Fibroblast of lung (primary cell): ENCODE measurements around the gene PRCP. TPM values are rescaled to one million over a fixed set of nuclear protein-coding genes. Genes with fewer than 3 reads are reported as not detected.

Experiments
- DNase-seq, 2 donors: peaks; one replicate each; pipeline versions ENCODE4 v3.0.0 to v3.0.0-alpha.2; 2010; ENCODE audit warnings: low read depth in 2 of 2
- H2AFZ ChIP-seq: 2 replicates; pipeline ENCODE4 v1.5.1; 2012; ENCODE audit warnings: low read length, control low read depth, inconsistent platforms
- H3K27ac ChIP-seq: 2 replicates; pipeline ENCODE4 v1.5.1; 2011; ENCODE audit warnings: low read length, control low read depth; ENCODE audit not compliant: insufficient read depth
- H3K27me3 ChIP-seq: 2 replicates; pipeline ENCODE4 v1.5.1; 2011; ENCODE audit warnings: mild to moderate bottlenecking, low read length; ENCODE audit not compliant: control insufficient read depth, insufficient read depth
- H3K36me3 ChIP-seq: 2 replicates; pipeline ENCODE4 v1.5.1; 2011; ENCODE audit warnings: low read length; ENCODE audit not compliant: control insufficient read depth, insufficient read depth
- H3K4me1 ChIP-seq: 2 replicates; pipeline ENCODE4 v1.5.1; 2011; ENCODE audit warnings: low read length; ENCODE audit not compliant: control insufficient read depth, insufficient read depth; ENCODE audit errors: extremely low read depth
- H3K4me2 ChIP-seq: 2 replicates; pipeline ENCODE4 v1.5.1; 2011; ENCODE audit warnings: low read length, control low read depth; ENCODE audit not compliant: insufficient read depth; ENCODE audit errors: extremely low read depth
- H3K4me3 ChIP-seq, 4 experiments: fragments of 200-600 bp in 1 of 4; sonication (generic) in 1 of 4; replicated peaks in 1 of 4; 2 replicates each; pipeline ENCODE4 v1.5.1; 2011 to 2016; ENCODE audit warnings: low read length in 4 of 4, low read depth in 3 of 4, mild to moderate bottlenecking in 3 of 4, control low read depth in 2 of 4, inconsistent platforms in 1 of 4, mixed read lengths in 1 of 4; ENCODE audit not compliant: insufficient read depth in 1 of 4; ENCODE audit errors: control extremely low read depth in 1 of 4
- H3K79me2 ChIP-seq: 2 replicates; pipeline ENCODE4 v1.5.1; 2012; ENCODE audit warnings: mild to moderate bottlenecking, low read length, inconsistent platforms; ENCODE audit not compliant: control insufficient read depth, insufficient read depth
- H3K9ac ChIP-seq: 2 replicates; pipeline ENCODE4 v1.5.1; 2011; ENCODE audit warnings: mild to moderate bottlenecking, low read length, control low read depth; ENCODE audit not compliant: insufficient read depth
- H3K9me3 ChIP-seq: 2 replicates; pipeline ENCODE4 v1.5.1; 2012; ENCODE audit warnings: low read depth, low read length; ENCODE audit not compliant: control insufficient read depth, insufficient read depth
- H4K20me1 ChIP-seq: 2 replicates; pipeline ENCODE4 v1.5.1; 2011; ENCODE audit warnings: low read length; ENCODE audit not compliant: control insufficient read depth, insufficient read depth; ENCODE audit errors: extremely low read depth
- EZH2 ChIP-seq: IDR thresholded peaks from 2 replicates; pipeline ENCODE4 v1.5.1; 2012; ENCODE audit warnings: low read length, control low read depth, mild to moderate bottlenecking; ENCODE audit errors: missing control alignments
- polyA plus RNA-seq, 2 donors: library from polyadenylated mRNA; depleted of rRNA in 1 of 2; stranded (reverse) in 1 of 2; unstranded in 1 of 2; fragments of >200 nt; gene quantifications; 2 replicates each; pipeline ENCODE4 v1.2.1, GENCODE V29; 2011 to 2012; ENCODE audit warnings: missing spikeins in 1 of 2
- total RNA-seq: library from RNA; depleted of rRNA; stranded (reverse); fragments of >200 nt; gene quantifications from 2 replicates; pipeline ENCODE4 v1.2.1, GENCODE V29; 2014
- TF ChIP-seq, protein P1 (sequence below), 2 donors: IDR thresholded peaks in 1 of 2; conservative IDR thresholded peaks in 1 of 2; 1 replicate in 1 of 2; 2 replicates in 1 of 2; pipeline ENCODE4 v1.5.1; 2011 to 2012; ENCODE audit warnings: low read length in 2 of 2, control low read depth in 1 of 2, inconsistent platforms in 1 of 2, low read depth in 1 of 2, mild to moderate bottlenecking in 1 of 2

PRCP gene
- total and polyA plus RNA-seq, 2 donors (not counting 1 experiment from before 2014, with no cell fraction given): 107 to 167 TPM

- H3K4me2 ChIP-seq: peak overlapping the region; percentile 26
- no peak overlapping the region for H3K9ac ChIP-seq
- H3K9me3 ChIP-seq: no peaks in the 10 kb centered on the region
- H2AFZ ChIP-seq: peak overlapping the region; percentile 48
- H3K79me2 ChIP-seq: no peaks in the 10 kb centered on the region
- H3K4me1 ChIP-seq: peaks cover 14% of the 10 kb centered on the region
- no peaks in the 10 kb centered on the region for H4K20me1 ChIP-seq
- peak; percentile 63 to 78 for DNase-seq
- TF ChIP-seq EZH2: no peak
- TF ChIP-seq, protein P1, sequence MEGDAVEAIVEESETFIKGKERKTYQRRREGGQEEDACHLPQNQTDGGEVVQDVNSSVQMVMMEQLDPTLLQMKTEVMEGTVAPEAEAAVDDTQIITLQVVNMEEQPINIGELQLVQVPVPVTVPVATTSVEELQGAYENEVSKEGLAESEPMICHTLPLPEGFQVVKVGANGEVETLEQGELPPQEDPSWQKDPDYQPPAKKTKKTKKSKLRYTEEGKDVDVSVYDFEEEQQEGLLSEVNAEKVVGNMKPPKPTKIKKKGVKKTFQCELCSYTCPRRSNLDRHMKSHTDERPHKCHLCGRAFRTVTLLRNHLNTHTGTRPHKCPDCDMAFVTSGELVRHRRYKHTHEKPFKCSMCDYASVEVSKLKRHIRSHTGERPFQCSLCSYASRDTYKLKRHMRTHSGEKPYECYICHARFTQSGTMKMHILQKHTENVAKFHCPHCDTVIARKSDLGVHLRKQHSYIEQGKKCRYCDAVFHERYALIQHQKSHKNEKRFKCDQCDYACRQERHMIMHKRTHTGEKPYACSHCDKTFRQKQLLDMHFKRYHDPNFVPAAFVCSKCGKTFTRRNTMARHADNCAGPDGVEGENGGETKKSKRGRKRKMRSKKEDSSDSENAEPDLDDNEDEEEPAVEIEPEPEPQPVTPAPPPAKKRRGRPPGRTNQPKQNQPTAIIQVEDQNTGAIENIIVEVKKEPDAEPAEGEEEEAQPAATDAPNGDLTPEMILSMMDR (conservative IDR thresholded peaks at IDR 0.05 in 1 of 2, IDR thresholded peaks at IDR 0.05 in 1 of 2; ENCODE audit: low read depth in 1 of 2, low read length in 2 of 2): no peak
- no peak overlapping the region for H3K4me3 ChIP-seq
- H3K27me3 ChIP-seq: no peaks in the 10 kb centered on the region
- H3K36me3 ChIP-seq: no peaks in the 10 kb centered on the region
- peak overlapping the region; percentile 75 for H3K27ac ChIP-seq
These were observed 41.6 kb downstream of the PRCP start for GRCh38 chr11:82858556-82859091.

- H3K4me3 ChIP-seq: no peak overlapping the region
- no peaks in the 10 kb centered on the region for H3K79me2 ChIP-seq
- H2AFZ ChIP-seq: peak overlapping the region; percentile 56
These were observed 42.1 kb downstream of the PRCP start for GRCh38 chr11:82858133-82858532.

DNA sequence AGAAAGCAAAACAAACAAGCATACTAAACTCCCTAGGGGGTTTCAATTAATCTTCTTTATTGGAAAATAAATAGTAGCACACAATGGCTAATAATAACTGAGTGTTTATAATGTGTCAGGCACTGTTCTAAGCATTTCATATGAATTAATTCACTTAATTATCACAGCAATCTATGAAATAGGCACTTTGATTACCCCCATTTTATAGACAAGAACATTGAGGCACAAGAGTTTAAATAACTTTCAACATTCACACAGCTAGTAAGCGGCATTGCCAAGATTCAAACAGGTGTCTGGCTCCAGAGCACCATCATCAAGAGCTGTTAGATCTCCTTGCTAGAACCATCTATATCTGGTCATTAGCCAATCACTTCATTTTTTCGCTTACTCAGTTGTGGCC, 43.1 kb downstream of the PRCP start:
- no peaks in the 10 kb centered on the region for H3K79me2 ChIP-seq
- no peak overlapping the region for H3K4me3 ChIP-seq
- no peak for DNase-seq
- TF ChIP-seq, protein P1 (conservative IDR thresholded peaks at IDR 0.05 in 1 of 2, IDR thresholded peaks at IDR 0.05 in 1 of 2; ENCODE audit: low read depth in 1 of 2, low read length in 2 of 2): no peak
- TF ChIP-seq EZH2: no peak
- no peaks in the 10 kb centered on the region for H4K20me1 ChIP-seq
- H3K36me3 ChIP-seq: no peaks in the 10 kb centered on the region
- H3K9ac ChIP-seq: no peak overlapping the region
- peaks cover 14% of the 10 kb centered on the region for H3K4me1 ChIP-seq
- no peak overlapping the region for H2AFZ ChIP-seq
- no peaks in the 10 kb centered on the region for H3K9me3 ChIP-seq
- H3K4me2 ChIP-seq: no peak overlapping the region
- H3K27ac ChIP-seq: no peak overlapping the region
- no peaks in the 10 kb centered on the region for H3K27me3 ChIP-seq

More at GRCh38 chr11:82858133-82858532, 42.1 kb downstream of the PRCP start:
- H3K27ac ChIP-seq: peak overlapping the region; percentile 75
- peak overlapping the region; percentile 26 for H3K4me2 ChIP-seq
- no peak for TF ChIP-seq EZH2
- TF ChIP-seq, protein P1 (conservative IDR thresholded peaks at IDR 0.05 in 1 of 2, IDR thresholded peaks at IDR 0.05 in 1 of 2; ENCODE audit: low read depth in 1 of 2, low read length in 2 of 2): no peak
- peaks cover 14% of the 10 kb centered on the region for H3K4me1 ChIP-seq
- no peak for DNase-seq
- H3K9ac ChIP-seq: no peak overlapping the region
- no peaks in the 10 kb centered on the region for H4K20me1 ChIP-seq
- H3K27me3 ChIP-seq: no peaks in the 10 kb centered on the region
- no peaks in the 10 kb centered on the region for H3K36me3 ChIP-seq
- H3K9me3 ChIP-seq: no peaks in the 10 kb centered on the region
